Suprapubic skin (tissue), 4 donors: Measurements from ENCODE around the gene DOK6. TPM values are rescaled to one million over a fixed set of nuclear protein-coding genes. Genes with fewer than 3 reads are reported as not detected.

Experiments
- DNase-seq, 2 donors: peaks; one replicate each; pipeline ENCODE4 v3.0.0-alpha.2; 2019; ENCODE audit warnings: low spot score in 2 of 2
- H3K27ac ChIP-seq: fragments of 200-600 bp; sonication (generic); one replicate; pipeline ENCODE4 v1.5.1; 2019
- H3K27me3 ChIP-seq: fragments of 200-600 bp; sonication (generic); one replicate; pipeline ENCODE4 v1.5.1; 2019
- H3K36me3 ChIP-seq: fragments of 200-600 bp; sonication (generic); one replicate; pipeline ENCODE4 v1.5.1; 2019
- H3K4me1 ChIP-seq: fragments of 200-600 bp; sonication (generic); one replicate; pipeline ENCODE4 v1.5.1; 2019
- H3K4me3 ChIP-seq: fragments of 200-600 bp; sonication (generic); one replicate; pipeline ENCODE4 v1.5.1; 2019; ENCODE audit warnings: mild to moderate bottlenecking
- H3K9me3 ChIP-seq: fragments of 200-600 bp; sonication (generic); one replicate; pipeline ENCODE4 v1.5.1; 2019
- CTCF ChIP-seq, 2 donors: fragments of 200-600 bp in 1 of 2; fragments of 450-650 bp in 1 of 2; sonication (generic) in 1 of 2; IDR thresholded peaks; one replicate each; pipeline ENCODE4 v1.5.1; 2016 to 2019; ENCODE audit warnings: antibody characterized with exemption in 2 of 2, mild to moderate bottlenecking in 1 of 2, moderate library complexity in 1 of 2
- EP300 ChIP-seq: sonication (generic); formaldehyde crosslinking; IDR thresholded peaks from one replicate; pipeline ENCODE4 v1.6.1; 2017; ENCODE audit warnings: antibody characterized with exemption
- POLR2A ChIP-seq, 2 donors: fragments of 450-650 bp; IDR thresholded peaks; one replicate each; pipeline ENCODE4 v1.6.1; 2017; ENCODE audit warnings: antibody characterized with exemption in 2 of 2, mild to moderate bottlenecking in 2 of 2, moderate library complexity in 2 of 2
- POLR2AphosphoS5 ChIP-seq, 3 donors: sonication (generic); formaldehyde crosslinking; IDR thresholded peaks; one replicate each; pipeline ENCODE4 v1.6.1; 2017; ENCODE audit warnings: antibody characterized with exemption in 3 of 3
- WGBS: methylation state at CpG from one replicate; pipeline ENCODE4 v1.1.5; 2018; 5-methylcytosine and 5-hydroxymethylcytosine counted together
- total RNA-seq, 4 donors: library from RNA; depleted of rRNA; stranded (reverse); fragments of >200 nt; gene quantifications; one replicate each; pipeline ENCODE4 v1.1.0, GENCODE V29; 2016

DOK6 gene
- total RNA-seq, 4 donors from 2014 or later: 0.21 to 0.80 (median 0.42) TPM; not detected in 1

- H3K9me3 ChIP-seq: no peaks in the 10 kb centered on the region
- no peak overlapping the region for H3K27ac ChIP-seq
- DNase-seq: no peak
- no peak for TF ChIP-seq CTCF (IDR thresholded peaks at IDR 0.05)
- no peak for TF ChIP-seq POLR2AphosphoS5 (IDR thresholded peaks at IDR 0.05)
- no peak for TF ChIP-seq EP300
- no peak for TF ChIP-seq POLR2A (IDR thresholded peaks at IDR 0.05)
- no peaks in the 10 kb centered on the region for H3K36me3 ChIP-seq
- no peaks in the 10 kb centered on the region for H3K4me1 ChIP-seq
- H3K27me3 ChIP-seq: no peaks in the 10 kb centered on the region
- no peak overlapping the region for H3K4me3 ChIP-seq
Measured at GRCh38 chr18:69411199-69411598, 10.5 kb downstream of the DOK6 start.

GRCh38 chr18:69414184-69414583, 13.5 kb downstream of the DOK6 start:
- no peaks in the 10 kb centered on the region for H3K27me3 ChIP-seq
- no peaks in the 10 kb centered on the region for H3K4me1 ChIP-seq
- TF ChIP-seq POLR2A (IDR thresholded peaks at IDR 0.05) (no peak), CTCF (IDR thresholded peaks at IDR 0.05) (no peak), POLR2AphosphoS5 (IDR thresholded peaks at IDR 0.05) (no peak), EP300 (no peak)
- no peaks in the 10 kb centered on the region for H3K36me3 ChIP-seq
- H3K9me3 ChIP-seq: no peaks in the 10 kb centered on the region
- DNase-seq: no peak
- H3K27ac ChIP-seq: no peak overlapping the region
- H3K4me3 ChIP-seq: no peak overlapping the region
- 96% methylated on average over 1 of the region's 1 CpG for WGBS

GRCh38 chr18:69432847-69433246, 32.2 kb downstream of the DOK6 start:
- H3K9me3 ChIP-seq: no peaks in the 10 kb centered on the region
- no peaks in the 10 kb centered on the region for H3K36me3 ChIP-seq
- DNase-seq: no peak
- no peak for TF ChIP-seq EP300
- TF ChIP-seq POLR2A (IDR thresholded peaks at IDR 0.05): no peak
- TF ChIP-seq CTCF (IDR thresholded peaks at IDR 0.05): no peak
- no peak for TF ChIP-seq POLR2AphosphoS5 (IDR thresholded peaks at IDR 0.05)
- no peak overlapping the region for H3K27ac ChIP-seq
- no peaks in the 10 kb centered on the region for H3K27me3 ChIP-seq
- no peaks in the 10 kb centered on the region for H3K4me1 ChIP-seq
- H3K4me3 ChIP-seq: no peak overlapping the region

GRCh38 chr18:69435000-69435399, 34.3 kb downstream of the DOK6 start:
- 97% methylated on average over 2 of the region's 2 CpGs for WGBS
- H3K9me3 ChIP-seq: no peaks in the 10 kb centered on the region
- no peaks in the 10 kb centered on the region for H3K36me3 ChIP-seq
- DNase-seq: no peak
- no peaks in the 10 kb centered on the region for H3K4me1 ChIP-seq
- H3K27ac ChIP-seq: no peak overlapping the region
- no peaks in the 10 kb centered on the region for H3K27me3 ChIP-seq
- H3K4me3 ChIP-seq: no peak overlapping the region
- no peak for TF ChIP-seq POLR2AphosphoS5 (IDR thresholded peaks at IDR 0.05)
- no peak for TF ChIP-seq POLR2A (IDR thresholded peaks at IDR 0.05)
- no peak for TF ChIP-seq EP300
- no peak for TF ChIP-seq CTCF (IDR thresholded peaks at IDR 0.05)

- no peak for TF ChIP-seq POLR2AphosphoS5 (IDR thresholded peaks at IDR 0.05)
- TF ChIP-seq POLR2A (IDR thresholded peaks at IDR 0.05): no peak
- no peaks in the 10 kb centered on the region for H3K4me1 ChIP-seq
- H3K27ac ChIP-seq: no peak overlapping the region
- 53% methylated on average over 4 of the region's 4 CpGs for WGBS
- H3K27me3 ChIP-seq: no peaks in the 10 kb centered on the region
- no peak for DNase-seq
- no peaks in the 10 kb centered on the region for H3K36me3 ChIP-seq
- no peaks in the 10 kb centered on the region for H3K9me3 ChIP-seq
- no peak overlapping the region for H3K4me3 ChIP-seq
Measured at GRCh38 chr18:69444221-69444620, 43.5 kb downstream of the DOK6 start.

GRCh38 chr18:69447886-69448285, 47.2 kb downstream of the DOK6 start:
- no peak for DNase-seq
- 82% methylated on average over 1 of the region's 1 CpG for WGBS
- no peak overlapping the region for H3K27ac ChIP-seq

More at GRCh38 chr18:69447886-69448285, 47.2 kb downstream of the DOK6 start:
- H3K4me1 ChIP-seq: no peaks in the 10 kb centered on the region
- no peaks in the 10 kb centered on the region for H3K9me3 ChIP-seq
- H3K36me3 ChIP-seq: no peaks in the 10 kb centered on the region
- no peak overlapping the region for H3K4me3 ChIP-seq
- TF ChIP-seq POLR2A (IDR thresholded peaks at IDR 0.05) (no peak), CTCF (IDR thresholded peaks at IDR 0.05) (no peak), EP300 (no peak), POLR2AphosphoS5 (IDR thresholded peaks at IDR 0.05) (no peak)
- no peaks in the 10 kb centered on the region for H3K27me3 ChIP-seq
